GM12872 (cell line): ENCODE results near the gene NMT1.

ENCODE experiments used
- TF ChIP-seq, protein P1 (sequence below): IDR thresholded peaks from 3 replicates; pipeline ENCODE4 v1.5.1; 2011; ENCODE audit warnings: low read depth, mild to moderate bottlenecking, low read length, moderate library complexity; ENCODE audit not compliant: insufficient read depth

The NMT1 gene

DNA sequence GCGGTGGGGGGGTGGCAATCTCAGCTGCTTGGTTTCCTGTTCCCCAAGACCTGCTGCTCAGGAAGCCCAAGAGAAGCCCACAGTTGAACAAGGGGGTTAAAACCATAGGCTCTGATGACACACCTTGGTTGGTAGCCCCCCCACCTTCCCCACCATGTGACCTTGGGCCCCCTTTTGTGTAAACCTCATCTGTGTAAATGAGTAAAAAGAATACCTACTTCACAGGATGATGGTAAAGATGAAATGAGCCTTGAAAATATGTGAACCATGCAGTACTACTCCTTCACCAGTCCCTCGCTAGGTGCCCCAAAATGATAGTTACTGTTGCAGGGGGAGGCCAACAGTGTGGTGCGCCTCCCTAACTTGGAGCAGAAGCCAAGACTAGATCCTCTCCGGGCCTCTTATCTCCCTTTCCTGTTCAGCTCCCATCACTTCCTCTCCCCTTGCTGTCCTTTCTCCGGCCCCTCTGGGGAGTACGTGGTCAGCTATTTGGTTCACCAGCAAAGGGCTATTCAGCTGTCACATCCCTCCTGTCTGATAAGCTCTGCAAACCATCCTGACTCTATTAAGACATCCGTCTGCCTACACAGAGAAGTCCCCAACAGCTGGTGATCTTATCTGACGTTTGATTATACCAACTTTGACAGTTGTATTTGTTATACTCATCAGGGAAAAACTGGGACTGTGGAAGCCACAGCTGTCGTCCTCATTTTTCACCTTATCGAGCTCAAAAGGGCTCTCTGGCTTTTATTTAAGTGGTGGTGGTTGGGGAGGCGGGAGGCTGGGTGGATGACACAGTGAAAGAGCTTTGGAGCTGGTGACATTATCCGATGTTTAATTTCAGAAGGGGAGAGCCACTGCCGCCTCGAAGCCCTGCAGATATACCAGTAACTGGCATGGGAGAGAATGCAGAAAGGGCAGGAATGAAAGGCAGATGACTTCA, 29.6 kb upstream of the NMT1 start:
- TF ChIP-seq, protein P1, sequence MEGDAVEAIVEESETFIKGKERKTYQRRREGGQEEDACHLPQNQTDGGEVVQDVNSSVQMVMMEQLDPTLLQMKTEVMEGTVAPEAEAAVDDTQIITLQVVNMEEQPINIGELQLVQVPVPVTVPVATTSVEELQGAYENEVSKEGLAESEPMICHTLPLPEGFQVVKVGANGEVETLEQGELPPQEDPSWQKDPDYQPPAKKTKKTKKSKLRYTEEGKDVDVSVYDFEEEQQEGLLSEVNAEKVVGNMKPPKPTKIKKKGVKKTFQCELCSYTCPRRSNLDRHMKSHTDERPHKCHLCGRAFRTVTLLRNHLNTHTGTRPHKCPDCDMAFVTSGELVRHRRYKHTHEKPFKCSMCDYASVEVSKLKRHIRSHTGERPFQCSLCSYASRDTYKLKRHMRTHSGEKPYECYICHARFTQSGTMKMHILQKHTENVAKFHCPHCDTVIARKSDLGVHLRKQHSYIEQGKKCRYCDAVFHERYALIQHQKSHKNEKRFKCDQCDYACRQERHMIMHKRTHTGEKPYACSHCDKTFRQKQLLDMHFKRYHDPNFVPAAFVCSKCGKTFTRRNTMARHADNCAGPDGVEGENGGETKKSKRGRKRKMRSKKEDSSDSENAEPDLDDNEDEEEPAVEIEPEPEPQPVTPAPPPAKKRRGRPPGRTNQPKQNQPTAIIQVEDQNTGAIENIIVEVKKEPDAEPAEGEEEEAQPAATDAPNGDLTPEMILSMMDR = no peak

DNA sequence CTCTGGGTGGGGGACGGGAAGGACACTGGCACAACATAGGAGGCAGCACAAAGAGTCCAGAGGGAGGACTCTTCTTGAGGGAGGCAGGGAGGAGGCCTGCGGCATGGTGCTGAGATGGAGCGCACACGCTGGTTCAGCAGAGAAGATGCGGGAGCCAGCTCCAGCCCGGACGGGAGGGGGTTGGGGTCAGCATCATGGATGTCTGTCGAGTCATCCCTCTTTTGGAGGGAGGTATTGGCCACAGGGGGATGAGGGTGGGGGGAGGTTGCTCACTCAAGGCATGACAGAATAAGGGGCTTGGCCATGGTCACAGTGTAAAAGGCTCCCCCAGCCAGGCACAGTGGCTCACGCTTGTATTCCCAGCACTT, 29.0 kb upstream of the NMT1 start:
- TF ChIP-seq, protein P1 = no peak

DNA sequence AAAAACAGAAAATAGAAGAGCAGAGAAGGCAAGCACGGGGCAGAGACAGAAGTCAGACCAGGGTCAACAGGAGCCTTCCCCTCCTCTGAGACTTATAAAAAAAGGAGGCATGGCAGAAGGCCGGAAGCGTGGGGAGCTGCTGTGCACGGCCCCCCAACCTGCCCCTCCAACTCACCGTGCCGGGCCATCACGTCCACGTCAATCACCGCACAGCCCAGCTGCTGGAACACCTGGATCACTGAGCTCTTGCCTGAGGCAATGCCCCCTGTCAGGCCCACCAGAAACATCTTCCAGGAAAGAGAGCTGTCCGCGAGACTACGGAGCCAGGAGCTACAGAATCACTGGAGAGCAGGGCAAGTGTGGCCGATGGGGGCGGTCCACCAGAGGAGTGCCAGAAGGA, 26.5 kb upstream of the NMT1 start:
- TF ChIP-seq, protein P1 = no peak

DNA sequence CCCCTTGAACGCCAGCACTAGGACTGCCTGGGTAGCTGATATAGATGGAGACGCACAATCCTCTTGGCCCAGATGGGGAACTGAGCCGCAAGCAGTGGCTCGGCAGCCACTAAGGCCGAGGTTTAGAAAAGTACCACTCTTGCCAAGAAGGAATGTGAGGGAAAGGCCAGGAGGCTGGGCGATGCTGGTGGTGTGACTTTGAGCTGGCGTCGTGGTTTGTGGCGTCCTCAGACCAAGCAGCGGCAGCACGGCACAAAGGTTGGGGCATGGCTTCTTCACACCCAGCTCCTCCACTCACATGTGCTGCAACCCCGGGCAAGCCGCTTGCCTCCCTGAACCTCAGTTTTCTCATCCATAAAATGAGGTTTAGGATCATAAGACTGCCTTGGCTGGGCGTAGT, 25.3 kb upstream of the NMT1 start:
- TF ChIP-seq, protein P1 = no peak

DNA sequence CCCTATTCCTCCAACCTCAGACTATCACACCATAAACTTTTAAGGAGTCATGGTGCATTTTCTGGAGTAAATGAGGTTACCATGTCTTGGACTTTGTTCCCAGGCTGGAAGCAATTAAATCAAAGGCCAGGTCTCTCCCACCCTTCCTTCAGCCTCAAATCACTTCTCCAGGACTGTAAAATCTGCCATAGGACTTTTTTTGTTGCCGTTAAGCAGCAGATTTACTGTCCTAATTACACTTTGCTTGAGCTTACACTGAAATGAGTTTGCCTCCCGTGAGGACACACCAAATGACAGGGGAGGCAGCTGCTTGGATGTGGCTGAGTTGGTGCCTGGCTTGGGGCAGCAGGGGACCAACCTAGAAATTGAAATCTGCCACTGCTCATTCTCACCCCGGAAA, 24.4 kb upstream of the NMT1 start:
- TF ChIP-seq, protein P1 = no peak

DNA sequence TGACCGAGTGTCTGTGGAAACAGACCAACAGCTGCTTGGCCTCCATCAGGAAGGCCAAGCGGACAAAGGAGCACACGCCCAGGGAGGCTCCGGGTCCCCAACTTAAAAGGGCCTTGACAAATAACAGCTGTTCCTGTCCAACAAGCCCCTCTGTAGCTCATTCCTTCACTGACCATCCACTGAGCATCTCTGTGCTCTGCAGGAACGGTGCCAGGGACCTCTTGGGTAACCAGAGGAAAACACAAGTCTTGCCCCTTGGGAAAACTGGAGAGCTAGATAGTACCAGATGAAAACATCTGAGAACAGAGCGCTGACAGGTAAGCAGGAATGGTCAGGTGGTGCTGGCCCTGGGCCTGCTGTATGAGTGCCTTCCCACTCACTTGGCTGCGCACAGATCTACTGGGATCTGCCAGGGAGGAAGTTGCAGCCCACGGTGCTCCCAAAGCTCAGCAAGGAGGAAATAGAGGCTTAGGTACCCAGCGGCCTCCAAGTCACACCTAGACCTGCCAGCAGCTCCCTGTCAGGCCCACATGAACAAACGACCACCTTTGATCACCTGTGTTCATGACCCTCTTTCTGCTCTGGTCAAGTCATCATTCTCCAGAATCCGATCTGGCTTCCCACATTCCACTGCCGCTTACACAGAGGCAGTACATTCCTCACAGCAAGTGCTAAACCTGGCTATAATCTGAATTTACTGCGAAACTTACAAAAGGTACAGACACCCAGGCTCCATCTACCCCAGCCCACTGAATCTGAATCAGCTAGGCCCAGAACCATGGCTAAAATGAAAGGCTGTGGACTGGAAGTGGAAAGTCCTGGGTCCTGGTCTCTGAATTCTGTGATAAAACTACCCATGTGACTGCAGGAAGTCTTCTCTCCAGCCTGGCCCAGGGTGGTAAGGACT, 22.1 kb upstream of the NMT1 start:
- TF ChIP-seq, protein P1 = no peak

DNA sequence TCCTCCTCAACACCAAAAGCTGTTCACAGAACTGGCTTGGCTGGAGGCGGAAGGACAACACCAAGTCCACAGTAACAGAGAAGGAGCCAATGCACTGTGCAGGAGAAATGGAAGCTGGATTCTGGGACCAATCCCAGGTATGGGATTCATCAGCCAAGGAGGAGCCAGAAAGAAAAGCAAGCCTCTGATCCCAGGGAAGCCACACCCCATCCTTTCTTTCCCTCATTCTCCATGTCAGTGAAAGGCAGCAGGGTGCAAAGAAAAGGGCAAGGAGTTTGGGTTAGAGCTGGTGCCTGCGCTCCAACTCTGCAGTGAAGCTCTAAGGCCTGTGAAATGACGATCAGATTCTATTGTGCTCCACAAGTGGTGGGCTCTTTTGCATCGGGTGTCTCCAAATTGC, 20.7 kb upstream of the NMT1 start:
- TF ChIP-seq, protein P1 = no peak
